Measurements from ENCODE around the gene CNP.

CNP gene

GRCh38 chr17:41985919-41986318, 19.3 kb downstream of the CNP start:
- TF ChIP-seq REST (IDR thresholded peaks at IDR 0.05; ENCODE audit: insufficient read depth in 1 of 2, low read depth in 2 of 2, low read length in 2 of 2) = no peak
- TF ChIP-seq SIN3A (IDR thresholded peaks at IDR 0.05; ENCODE audit: borderline replicate concordance, insufficient read depth, low read length) = no peak
- TF ChIP-seq TAF1 (IDR thresholded peaks at IDR 0.05; ENCODE audit: borderline replicate concordance, insufficient read depth, low read length) = no peak
- TF ChIP-seq POLR2AphosphoS5 (IDR thresholded peaks at IDR 0.05; ENCODE audit: low read depth, low read length) = no peak
- no peak for TF ChIP-seq FOXP2 (optimal IDR thresholded peaks at IDR 0.05; ENCODE audit: borderline replicate concordance, extremely low read depth, extremely low read length, insufficient read depth)

- no peak for TF ChIP-seq SIN3A (IDR thresholded peaks at IDR 0.05; ENCODE audit: borderline replicate concordance, insufficient read depth, low read length)
- TF ChIP-seq FOXP2 (optimal IDR thresholded peaks at IDR 0.05; ENCODE audit: borderline replicate concordance, extremely low read depth, extremely low read length, insufficient read depth) = no peak
- TF ChIP-seq POLR2AphosphoS5 (IDR thresholded peaks at IDR 0.05; ENCODE audit: low read depth, low read length) = no peak
- no peak for TF ChIP-seq REST (IDR thresholded peaks at IDR 0.05; ENCODE audit: insufficient read depth in 1 of 2, low read depth in 2 of 2, low read length in 2 of 2)
- no peak for TF ChIP-seq TAF1 (IDR thresholded peaks at IDR 0.05; ENCODE audit: borderline replicate concordance, insufficient read depth, low read length)
Observed at GRCh38 chr17:41986634-41987033, 20.0 kb downstream of the CNP start.

- no peak for TF ChIP-seq SIN3A (IDR thresholded peaks at IDR 0.05; ENCODE audit: borderline replicate concordance, insufficient read depth, low read length)
- no peak for TF ChIP-seq REST (IDR thresholded peaks at IDR 0.05; ENCODE audit: insufficient read depth in 1 of 2, low read depth in 2 of 2, low read length in 2 of 2)
- no peak for TF ChIP-seq FOXP2 (optimal IDR thresholded peaks at IDR 0.05; ENCODE audit: borderline replicate concordance, extremely low read depth, extremely low read length, insufficient read depth)
- TF ChIP-seq POLR2AphosphoS5 (IDR thresholded peaks at IDR 0.05; ENCODE audit: low read depth, low read length) = no peak
- no peak for TF ChIP-seq TAF1 (IDR thresholded peaks at IDR 0.05; ENCODE audit: borderline replicate concordance, insufficient read depth, low read length)
Observed at GRCh38 chr17:41987642-41988041, 21.0 kb downstream of the CNP start.

- TF ChIP-seq REST (IDR thresholded peaks at IDR 0.05; ENCODE audit: insufficient read depth in 1 of 2, low read depth in 2 of 2, low read length in 2 of 2) = no peak
Observed at GRCh38 chr17:41988418-41988817, 21.8 kb downstream of the CNP start.

GRCh38 chr17:41989702-41990419, 23.3 kb downstream of the CNP start:
- TF ChIP-seq POLR2AphosphoS5 (IDR thresholded peaks at IDR 0.05; ENCODE audit: low read depth, low read length) (no peak), REST (IDR thresholded peaks at IDR 0.05; ENCODE audit: insufficient read depth in 1 of 2, low read depth in 2 of 2, low read length in 2 of 2) (no peak), SIN3A (IDR thresholded peaks at IDR 0.05; ENCODE audit: borderline replicate concordance, insufficient read depth, low read length) (no peak), FOXP2 (optimal IDR thresholded peaks at IDR 0.05; ENCODE audit: borderline replicate concordance, extremely low read depth, extremely low read length, insufficient read depth) (no peak), TAF1 (IDR thresholded peaks at IDR 0.05; ENCODE audit: borderline replicate concordance, insufficient read depth, low read length) (no peak)
